ENCODE data around the gene MS4A8.

Gene MS4A8

GRCh38 chr11:60764879-60765278, 65.5 kb downstream of the MS4A8 start:
- no peak for DNase-seq (ENCODE audit: low spot score)

- no peak for DNase-seq (ENCODE audit: low spot score)
Observed at GRCh38 chr11:60765355-60765754, 65.9 kb downstream of the MS4A8 start.

All from D341Med (cell line).